Measurements from ENCODE around the gene ACYP2.
"Not testable (repeated sequence)": the region's sequence is repeated elsewhere in the genome, so short reads cannot be mapped to it uniquely, and the experiment has no call there.

ACYP2 gene

DNA sequence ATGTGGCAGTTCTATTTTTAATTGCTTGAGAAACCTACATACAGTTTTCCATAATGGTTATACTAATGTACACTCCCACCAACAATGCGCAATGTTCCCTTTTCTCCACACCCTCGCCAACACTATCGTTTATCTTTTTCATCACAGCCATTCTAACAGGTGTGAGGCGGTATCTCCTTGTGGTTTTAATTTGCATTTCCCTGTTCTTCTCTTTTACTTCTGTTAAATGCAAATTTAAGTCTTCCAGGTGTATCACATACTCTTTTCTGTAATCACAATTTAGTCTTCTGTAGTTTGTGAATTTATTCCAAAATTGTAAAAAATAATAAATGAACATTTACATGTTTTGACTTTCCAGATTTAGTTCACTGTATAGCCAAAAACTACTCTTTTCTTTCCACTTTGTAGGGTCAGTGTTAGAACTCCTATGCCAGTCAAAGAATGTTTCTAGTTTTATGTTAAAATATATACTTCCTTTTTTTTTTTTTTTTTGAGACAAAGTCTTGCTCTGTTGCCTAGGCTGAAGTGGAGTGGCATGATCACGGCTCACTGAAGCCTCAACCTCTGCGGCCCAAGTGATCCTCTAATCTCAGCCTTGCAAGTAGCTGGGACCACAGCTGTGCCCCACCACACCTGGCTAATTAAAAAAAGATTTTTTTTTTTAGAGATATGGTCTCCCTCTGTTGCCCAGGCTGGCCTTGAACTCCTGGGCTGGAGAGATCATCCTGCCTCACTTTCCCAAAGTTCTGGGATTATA lies 15.4 kb upstream of the ACYP2 start:
- no peak for DNase-seq

DNA sequence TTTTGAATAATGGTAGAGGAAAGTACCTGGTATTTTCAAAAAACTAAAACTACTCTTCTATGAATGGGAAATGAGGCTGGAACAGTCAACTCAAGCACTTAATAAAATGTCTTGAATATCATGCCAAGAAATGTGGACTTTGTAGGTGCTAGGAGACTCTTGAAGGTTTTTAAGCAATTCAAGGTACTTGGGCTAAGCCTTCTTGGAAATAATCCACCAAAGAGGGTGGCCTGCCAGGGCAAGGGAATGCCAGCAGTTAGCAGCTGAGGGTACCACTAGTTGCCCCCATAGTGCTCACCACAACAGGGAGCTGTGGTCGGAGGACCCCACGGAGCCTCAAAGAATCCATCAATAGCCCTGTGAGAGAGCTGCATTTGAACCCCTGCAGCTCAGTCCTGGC lies 14.6 kb upstream of the ACYP2 start:
- DNase-seq = no peak

DNA sequence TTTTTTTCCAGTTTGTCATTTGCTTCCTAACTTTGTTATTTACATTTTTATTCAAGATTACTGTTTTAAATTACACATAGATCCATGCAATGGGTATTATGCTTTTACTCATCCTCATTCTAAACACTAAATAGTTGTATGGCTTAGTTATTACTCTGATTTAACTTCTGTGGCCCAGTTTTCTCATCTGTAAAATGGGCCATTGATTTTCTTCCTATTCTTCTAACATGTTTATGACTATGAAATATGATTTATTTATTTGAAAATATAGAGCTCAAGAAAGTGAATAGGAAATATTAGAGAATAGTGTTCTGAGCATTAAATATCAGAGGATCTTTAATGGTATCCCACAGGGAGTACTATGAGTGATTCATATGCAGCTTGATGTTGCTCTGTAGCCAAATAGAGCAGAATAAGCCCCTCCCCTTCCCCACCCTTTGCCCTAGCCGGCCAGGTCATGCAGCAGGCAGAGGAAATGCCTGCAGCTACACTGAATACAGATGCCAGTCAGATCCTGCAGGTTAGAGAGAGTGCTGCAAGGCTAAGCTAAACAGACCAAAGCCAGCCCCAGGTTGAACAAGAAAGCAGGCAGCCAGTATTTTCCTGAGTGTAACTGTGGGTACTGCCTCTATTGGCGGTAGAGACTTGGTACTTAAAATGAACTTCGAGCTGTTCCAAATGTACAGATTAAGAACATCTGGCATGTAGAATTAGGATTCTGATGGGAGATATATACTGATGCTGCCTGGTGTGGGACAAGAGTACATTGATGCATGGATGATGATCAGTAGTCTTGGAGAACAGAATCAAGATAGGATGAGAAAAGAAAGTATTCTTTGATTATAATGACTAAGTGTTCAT lies 11.7 kb upstream of the ACYP2 start:
- peak; percentile 44 for DNase-seq

DNA sequence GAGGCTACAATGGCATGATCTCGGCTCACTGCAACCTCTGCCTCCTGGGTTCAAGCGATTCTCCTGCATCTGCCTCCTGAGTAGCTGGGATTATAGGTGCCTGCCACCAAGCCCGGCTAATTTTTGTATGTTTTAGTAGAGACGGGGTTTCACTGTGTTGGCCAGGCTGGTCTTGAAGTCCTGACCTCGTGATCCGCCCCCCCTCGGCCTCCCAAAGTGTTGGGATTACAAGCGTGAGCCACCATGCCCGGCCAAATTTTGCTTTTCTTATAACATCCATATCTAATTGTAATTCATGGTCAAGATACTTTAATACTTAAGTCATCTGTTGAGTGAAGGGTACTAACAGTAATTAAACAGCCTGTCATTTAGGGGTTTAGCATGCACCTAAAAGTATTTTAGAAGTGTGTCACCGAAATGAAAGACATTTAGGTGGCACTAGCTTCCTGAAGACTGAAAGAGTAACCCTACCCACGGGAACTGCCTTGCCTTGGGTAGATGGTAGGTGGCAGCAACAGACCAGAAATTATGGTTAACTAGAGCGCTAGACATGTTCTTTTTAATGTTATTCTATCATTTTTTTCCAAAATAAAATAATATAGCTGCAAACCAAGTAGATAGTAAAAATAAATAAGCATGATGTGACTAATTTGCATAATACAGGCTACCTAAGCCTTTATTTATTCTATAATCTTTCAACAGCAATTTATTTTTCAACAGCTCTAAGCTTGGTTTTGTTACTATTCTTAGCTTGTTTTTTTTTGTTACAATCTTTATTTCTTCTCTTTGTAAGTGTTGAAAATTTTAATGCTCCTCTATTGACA lies 8.6 kb upstream of the ACYP2 start:
- DNase-seq = peak; percentile 91

DNA sequence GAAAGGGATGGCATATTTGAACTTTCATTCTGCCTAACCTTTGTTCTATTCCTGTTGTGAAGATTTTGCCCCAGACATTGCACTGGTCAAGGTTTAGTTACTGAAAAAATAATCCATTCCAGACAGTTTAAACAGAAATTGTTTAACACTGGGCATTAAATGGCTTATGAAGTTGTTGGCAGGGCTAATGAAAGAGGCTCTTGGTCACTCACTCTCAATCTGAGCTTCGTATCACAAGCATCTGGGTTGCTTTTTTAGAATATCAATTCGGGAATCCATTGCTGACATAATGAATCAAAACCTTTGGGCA lies 8.0 kb upstream of the ACYP2 start:
- DNase-seq = no peak

DNA sequence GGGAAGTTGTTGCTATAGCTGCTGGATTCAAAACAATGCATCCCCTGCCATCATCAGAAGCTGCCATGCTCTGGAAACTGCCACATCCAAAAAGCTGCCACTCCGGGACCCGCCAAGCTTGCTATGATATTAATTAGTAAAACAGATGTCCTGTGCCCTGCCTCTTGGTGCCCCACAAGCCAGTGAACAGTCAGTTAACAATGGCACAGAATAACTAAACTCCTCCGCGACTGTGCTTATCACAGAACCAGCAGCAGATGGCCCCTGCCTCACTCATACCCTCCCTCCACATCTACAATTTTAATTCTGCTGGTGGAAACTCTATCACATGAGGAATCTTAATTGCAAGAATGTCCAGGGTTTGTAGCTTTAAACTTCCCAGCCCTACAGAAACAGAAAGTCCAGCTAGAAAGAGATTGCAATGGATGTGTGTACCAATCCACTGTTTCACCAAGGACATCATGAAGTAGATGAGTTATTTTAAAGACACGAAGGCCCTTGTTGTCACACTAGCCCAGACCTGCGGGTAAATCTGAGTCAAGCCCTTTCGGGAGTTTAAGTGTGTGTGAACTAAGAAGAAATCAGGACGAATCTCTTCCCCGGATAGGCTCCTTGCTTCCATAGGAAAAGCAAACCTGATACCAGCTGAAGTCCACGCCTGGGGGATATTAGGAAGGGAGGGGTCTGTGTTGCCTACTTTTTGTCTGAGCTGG lies 7.4 kb upstream of the ACYP2 start:
- DNase-seq = no peak

DNA sequence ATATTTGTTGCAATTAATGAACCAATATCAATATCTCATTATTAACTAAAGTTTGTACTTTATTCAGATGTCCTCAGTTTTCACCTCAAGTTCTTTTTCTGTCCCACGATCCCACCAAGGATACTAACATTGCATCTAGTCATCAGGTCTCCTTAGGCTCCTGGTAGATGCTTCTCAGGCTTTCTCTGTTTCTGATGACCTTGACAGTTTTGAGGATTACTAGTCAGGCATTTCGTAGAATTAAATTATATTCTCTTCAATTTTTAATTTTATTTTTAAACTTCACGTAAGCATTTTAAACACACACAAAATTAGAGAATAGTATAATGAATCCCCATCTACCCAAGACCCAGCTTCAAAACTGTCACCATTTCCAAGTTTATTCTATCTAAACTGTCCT lies 5.6 kb upstream of the ACYP2 start:
- no peak for DNase-seq

DNA sequence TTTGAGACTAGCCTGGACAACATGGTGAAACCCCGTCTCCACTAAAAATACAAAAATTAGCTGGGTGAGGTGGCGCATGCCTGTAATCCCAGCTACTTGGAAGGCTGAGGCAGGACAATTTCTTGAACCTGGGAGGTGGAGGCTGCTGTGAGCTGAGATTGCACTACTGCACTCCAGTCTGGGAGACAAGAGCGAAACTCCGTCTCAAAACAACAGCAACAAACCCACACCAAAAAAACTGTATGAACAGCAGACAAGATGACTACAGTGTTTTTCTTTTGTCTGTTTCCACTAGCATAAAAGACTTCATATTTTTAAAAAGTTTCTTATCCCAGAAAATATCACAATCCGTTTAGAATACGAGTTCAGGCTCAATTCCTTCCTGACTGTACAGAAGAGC lies 936 bp upstream of the ACYP2 start:
- DNase-seq = not testable (repeated sequence)

DNA sequence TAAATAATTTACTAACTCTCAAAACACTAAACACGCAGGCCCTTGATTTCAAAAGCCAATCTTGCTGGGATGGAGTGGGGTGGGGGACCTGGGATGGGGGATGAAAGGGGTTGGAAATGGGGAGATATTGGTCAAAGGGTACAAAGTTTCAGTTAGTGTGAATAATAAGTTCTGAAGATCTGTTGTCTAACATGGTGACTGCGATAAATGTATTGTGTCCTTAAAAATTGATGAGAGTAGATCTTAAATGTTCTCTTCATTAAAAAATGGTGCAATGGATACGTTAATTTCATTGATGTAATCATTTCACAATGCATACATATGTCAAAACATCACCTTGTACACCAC lies 505 bp upstream of the ACYP2 start:
- DNase-seq = peak; percentile 76

DNA sequence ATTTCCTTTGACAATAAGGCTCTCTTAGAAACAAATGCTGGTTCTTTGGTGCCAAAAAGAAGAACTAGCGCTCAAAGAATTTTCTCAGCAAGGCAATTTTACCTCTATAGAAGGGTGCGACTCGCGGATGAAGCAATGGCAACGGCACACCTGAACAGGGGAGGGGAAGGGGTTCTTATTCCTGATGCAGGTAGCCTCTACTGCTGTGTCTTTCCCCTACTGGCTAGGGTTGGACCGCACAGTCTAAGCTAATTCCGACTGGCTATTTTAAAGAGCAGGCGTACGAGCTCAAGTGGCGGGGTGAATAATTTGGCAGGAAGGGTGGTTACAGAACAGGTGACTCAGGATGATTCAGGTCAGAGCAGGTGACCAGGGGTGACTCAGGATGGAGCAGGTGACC lies 1.2 kb downstream of the ACYP2 start:
- DNase-seq = not testable (repeated sequence)

DNA sequence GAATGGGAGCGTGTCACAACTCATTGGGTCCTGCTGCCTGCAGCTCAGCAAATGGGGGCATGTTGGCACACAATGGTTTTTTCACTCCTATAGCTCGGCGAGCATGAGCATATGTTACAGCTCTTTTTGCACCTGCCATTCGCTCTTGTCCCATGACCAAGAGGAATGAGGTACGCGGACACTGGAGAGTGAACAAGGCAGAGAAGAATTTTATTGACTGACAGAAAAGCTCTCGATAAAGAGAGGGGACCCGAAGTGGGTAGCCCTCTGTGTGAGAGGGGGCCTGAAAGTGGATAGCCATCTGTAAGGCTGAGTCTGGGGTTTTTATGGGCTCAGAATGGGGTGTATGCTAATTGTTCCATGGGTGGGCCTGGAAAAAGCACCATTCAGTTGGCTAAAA lies 5.5 kb downstream of the ACYP2 start:
- no peak for DNase-seq

DNA sequence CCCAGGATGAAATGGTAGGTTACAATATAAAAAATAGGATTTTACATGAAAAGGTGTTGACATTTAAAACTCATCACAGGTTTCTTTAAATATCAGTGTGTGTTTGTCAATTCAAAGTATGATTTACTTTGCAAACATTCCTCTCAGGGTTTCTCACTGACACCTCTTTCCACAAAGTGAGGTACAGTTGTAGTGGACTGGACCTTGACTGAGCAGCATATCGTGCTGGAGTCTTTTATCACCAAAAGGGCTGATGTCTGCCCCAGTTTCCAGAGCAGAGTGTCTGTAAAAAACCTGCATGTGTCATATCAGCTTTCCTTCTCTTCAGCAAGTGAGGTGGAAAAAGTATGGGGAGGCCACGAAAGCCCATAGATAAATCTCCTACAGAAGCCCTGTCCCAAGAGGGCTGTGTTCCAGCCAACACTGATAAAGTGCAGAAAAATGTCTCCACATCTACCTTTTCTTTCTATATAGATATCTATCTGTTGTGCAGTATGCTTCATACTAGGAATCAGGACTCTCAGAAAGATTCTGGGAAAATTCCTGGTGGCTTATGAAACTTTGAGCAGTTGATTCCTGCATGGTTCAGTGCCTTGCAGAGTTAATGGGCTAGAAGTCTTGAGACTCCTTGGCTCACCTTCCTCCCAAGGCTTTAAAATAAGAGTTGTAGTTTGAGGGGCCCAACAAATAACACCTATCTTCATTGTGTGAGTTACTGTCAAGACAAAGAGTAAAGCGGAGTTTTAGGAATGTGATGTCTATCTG lies 6.9 kb downstream of the ACYP2 start:
- DNase-seq = no peak

DNA sequence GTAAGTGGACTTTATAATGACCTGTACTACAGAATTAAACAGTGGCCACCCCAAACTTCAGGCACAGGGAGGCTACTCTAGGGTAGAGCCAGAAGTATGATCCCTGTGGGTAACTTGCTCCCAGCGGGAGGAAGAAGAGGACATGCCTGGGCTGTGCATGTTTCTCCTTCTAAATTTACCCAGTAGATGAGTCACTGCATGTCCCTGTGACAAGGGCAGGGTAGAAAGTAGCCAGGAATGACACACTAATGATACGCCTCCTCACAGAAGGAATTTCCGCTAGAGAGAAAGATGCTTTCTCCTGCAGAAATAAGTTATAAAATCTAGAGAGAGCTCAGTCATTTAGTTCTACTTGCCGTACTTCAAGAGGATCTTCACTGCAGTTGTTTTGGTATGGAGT lies 7.5 kb downstream of the ACYP2 start:
- no peak for DNase-seq

DNA sequence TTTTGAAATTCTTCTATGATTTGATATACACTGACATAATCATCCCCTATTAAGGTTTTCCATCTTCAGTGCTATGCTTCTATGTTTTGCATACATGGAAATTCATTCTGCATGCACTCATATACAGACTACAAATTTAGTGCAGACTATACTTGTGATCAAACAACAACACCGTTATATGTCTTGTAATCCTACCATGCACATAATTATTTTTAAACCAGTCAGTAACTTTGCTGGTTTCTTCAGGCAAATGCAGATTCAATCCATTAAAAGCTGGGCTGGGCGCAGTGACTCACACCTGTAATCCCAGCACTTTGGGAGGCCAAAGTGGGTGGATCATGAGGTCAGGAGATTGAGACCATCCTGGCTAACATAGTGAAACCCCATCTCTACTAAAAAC lies 11.8 kb downstream of the ACYP2 start:
- DNase-seq = not testable (repeated sequence)

DNA sequence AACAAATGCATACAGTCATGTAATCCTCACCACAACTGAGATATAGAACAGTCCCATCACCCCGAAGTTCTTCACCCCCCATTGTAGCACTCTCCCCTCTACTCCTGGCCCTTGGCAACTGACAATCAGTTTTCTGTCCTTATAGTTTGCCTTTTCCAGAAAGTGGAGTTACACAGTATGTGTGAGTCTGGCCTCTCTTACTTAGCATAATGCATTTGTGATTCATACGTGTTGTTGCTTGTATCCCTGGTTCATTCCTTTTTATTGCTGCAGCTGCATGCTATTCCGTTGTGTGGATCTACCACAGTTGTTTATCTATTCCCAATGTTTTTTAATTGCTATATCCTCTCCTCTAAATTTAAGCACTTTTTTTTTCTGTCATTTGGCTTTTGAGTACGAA lies 17.6 kb downstream of the ACYP2 start:
- no peak for DNase-seq

DNA sequence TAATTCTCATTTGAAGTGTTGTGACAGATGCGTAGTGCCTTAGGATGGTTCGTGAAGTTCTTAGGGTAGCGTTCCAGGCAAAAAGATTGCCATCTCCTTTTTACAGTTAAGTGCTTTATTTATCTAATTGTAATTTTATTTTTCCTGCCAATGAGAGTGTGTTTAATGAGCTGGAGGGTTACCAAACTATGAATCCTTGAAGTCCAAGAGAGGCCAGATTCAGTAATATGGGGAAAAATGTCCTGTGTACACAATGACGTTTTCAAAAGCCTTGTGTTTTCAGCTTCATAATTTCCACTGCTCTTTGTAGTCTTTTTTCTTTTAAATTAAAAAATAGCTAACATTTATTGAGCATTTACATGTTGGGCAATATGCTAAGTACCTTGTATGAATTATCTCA lies 23.8 kb downstream of the ACYP2 start:
- no peak for DNase-seq

DNA sequence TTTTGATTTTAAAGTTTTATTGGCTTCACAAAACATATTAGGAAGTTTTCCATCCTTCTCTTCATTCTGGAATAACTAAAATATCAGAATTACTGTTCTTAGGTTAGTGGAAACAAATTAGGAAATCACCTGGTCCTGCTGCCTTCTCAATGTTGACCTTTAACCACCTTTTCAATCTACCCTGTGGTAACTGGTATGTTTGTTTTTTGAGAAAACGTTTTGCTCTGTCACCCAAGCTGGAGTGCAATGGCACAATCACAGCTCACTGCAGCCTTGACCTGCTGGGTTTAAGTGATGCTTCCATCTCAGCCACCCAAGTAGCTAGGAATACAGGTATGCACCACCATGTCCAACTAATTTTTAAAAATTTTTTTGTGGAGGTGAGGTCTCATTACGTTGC lies 28.4 kb downstream of the ACYP2 start:
- DNase-seq = no peak

DNA sequence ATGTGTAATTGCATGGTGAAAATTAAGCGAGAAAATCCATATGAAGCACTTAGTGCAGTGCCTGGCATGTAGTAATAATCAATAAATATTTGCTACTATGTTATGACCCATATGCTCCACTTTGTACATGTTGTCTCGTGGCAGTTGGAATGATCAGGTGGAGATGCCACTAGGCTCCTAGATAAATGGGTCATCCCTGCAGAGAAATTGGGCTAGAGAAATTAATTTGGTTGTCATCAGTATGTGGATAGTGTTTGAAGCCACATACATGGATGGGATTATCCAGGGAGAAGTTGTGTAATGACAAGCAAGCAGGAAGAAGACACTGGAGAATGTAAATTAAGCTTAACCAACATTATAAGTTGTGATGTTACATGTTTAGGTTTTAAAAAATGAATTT lies 33.0 kb downstream of the ACYP2 start:
- DNase-seq = no peak

DNA sequence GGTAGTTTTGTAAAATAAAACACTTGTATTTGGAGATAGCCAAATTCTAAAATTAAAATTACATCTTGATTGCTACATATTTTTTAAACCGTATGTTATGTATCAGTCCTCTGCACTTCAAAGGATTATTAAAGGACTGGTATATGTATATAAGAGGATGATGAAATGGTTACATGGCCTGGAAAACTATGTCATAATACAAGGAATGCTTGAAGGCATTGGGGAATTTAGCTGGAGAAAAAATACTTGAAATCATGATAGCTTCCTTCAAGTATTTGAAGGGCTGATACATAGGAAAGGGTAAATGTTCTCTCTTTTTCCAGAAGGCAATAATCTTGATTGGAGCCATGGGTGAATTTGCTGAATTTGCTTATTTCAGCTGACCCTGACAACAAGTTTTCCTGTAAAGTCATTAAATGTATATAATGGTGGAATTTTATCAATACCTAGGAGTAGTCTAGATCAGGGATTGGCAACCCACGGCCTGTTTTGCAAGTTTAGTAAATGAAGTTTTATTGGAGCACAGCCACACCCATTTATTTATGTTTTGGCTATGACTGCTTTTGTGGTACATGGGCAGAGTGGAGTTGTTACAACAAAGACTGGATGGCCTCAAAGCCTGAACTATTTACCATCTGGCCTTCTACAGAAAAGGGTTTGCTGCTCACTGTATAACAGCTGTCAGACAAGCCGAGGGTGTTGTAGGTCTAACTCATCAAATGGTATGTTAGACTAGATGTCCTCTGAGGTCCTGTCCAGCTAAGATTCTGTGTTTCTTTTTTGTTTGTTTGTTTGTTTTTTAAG lies 34.4 kb downstream of the ACYP2 start:
- DNase-seq = no peak

DNA sequence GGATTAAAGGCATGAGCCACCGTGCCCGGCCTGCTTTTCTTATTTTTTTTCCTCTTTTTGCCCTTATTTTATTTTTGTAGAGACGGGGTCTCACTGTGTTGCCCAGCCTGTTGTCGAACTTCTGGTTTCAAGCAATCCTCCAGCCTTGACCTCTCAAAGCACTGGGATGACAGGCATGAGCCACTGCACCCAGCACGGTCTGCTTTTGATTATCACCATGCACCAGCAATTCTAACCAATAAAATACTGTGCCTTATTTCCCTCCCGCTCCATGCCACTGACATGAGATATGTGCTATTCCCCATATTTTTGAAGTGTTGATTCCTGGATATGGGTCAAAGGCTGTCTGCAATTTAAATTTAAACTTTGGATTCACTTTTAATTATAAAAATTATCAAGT lies 42.9 kb downstream of the ACYP2 start:
- no peak for DNase-seq

DNA sequence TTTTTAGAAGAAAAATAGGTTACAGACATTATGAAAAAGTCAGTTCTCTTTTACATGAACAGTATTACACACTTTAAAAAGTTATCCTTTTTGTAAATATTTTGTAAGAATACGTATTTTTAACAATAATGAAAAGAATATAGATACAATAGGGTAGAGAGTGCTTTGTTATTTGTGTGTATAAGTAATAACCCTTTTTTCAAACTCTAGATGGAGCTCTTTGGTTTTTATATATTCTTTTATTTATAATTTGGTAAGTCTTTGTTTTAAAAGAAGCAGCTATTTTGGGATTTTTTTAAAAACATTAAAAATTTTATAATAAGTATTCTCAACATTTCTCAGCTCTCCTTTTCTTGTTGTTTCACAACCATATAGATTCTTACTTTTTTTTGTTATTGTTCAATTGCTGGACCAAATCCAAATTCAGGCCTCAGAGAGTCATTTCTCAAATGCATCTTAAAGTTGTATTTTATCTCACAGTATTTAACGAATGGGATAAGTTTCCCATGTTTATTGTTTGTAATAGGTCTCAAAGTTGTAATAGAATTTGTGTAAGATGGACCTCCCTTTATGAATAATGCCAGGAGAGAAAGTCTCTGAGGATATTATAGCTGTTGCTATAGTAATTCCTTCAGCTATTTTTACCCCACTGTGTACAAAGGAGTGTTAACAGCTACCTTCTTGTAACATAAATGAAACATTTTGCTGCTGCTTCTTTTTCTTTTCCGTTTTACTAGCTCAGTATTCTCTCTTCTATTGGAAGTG lies 46.4 kb downstream of the ACYP2 start:
- DNase-seq = no peak

All from SHP77 treated with DMSO at 0.1 percent for 48 hours (cell line).